ENCODE data around the gene TXNDC12. TPM values are rescaled to one million over a fixed set of nuclear protein-coding genes. Genes with fewer than 3 reads are reported as not detected.

TXNDC12 gene
- total and polyA plus RNA-seq, 12 donors = 15.6 to 34.9 (median 27.3) TPM

DNA sequence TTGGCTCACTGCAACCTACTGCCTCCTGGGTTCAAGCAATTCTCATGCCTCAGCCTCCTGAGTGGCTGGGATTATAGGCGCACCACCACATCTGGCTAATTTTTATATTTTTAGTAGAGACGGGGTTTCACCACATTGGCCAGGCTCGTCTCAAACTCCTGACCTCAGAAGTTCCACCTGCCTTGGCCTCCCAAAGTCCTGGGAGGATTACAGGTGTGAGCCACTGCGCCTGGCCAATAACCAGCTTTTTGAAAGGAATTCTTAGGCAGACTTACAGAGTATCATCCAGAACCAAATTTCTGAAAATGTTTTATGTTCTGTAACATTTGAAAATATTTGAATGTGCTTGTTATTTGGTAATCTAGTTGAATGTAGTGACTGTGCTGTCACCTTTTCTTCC, 15.7 kb upstream of the TXNDC12 start:
- Histone ChIP-seq H3K9me3 (no peaks in the 10 kb centered on the region), H3K27ac (no peak overlapping the region), H3K36me3 (peaks cover 0 to 80% (median 14%) of the 10 kb centered on the region in 9 donors), H3K27me3 (no peaks in the 10 kb centered on the region), H3K4me1 (peaks cover 0 to 8% (median 0%) of the 10 kb centered on the region in 9 donors), H3K4me3 (no peak overlapping the region)
- DNase-seq (no peak), ATAC-seq (no peak)
- WGBS, 2 donors = 97% methylated on average over 4 of the region's 4 CpGs
- intact Hi-C loops (cut with DNase I) = no loop called here
- TF ChIP-seq, protein P1, sequence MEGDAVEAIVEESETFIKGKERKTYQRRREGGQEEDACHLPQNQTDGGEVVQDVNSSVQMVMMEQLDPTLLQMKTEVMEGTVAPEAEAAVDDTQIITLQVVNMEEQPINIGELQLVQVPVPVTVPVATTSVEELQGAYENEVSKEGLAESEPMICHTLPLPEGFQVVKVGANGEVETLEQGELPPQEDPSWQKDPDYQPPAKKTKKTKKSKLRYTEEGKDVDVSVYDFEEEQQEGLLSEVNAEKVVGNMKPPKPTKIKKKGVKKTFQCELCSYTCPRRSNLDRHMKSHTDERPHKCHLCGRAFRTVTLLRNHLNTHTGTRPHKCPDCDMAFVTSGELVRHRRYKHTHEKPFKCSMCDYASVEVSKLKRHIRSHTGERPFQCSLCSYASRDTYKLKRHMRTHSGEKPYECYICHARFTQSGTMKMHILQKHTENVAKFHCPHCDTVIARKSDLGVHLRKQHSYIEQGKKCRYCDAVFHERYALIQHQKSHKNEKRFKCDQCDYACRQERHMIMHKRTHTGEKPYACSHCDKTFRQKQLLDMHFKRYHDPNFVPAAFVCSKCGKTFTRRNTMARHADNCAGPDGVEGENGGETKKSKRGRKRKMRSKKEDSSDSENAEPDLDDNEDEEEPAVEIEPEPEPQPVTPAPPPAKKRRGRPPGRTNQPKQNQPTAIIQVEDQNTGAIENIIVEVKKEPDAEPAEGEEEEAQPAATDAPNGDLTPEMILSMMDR (IDR thresholded peaks at IDR 0.05) = no peak

DNA sequence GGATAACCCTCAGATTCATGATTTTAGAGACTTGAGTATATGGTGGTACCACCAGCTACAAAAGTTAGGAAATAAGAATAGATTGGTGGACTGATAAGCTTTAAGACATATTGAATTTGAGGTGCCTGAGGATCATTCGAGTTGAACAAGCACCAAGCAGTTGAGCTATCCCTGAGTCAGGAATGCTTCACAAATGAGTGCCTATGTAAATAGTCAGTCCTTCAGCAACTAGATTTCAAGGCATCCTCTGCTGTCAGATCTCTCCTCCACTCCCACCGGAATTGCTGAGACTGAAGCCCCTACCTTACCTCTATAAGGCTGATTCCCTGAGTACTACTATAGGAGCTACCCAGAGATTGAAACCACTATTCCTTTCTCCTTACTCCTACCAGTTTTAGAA, 8.2 kb upstream of the TXNDC12 start:
- Histone ChIP-seq H3K9me3 (no peaks in the 10 kb centered on the region), H3K27me3 (no peaks in the 10 kb centered on the region), H3K4me3 (no peak overlapping the region), H3K27ac (no peak overlapping the region), H3K4me1 (peaks cover 0 to 18% (median 11%) of the 10 kb centered on the region in 9 donors), H3K36me3 (peaks cover 0 to 86% (median 46%) of the 10 kb centered on the region in 9 donors)
- TF ChIP-seq, protein P1 (IDR thresholded peaks at IDR 0.05) = no peak
- ATAC-seq (no peak), DNase-seq (no peak)
- 89 to 97% methylated on average over 2 of the region's 2 CpGs for WGBS, 2 donors
- intact Hi-C loops (cut with DNase I) = no loop called here

DNA sequence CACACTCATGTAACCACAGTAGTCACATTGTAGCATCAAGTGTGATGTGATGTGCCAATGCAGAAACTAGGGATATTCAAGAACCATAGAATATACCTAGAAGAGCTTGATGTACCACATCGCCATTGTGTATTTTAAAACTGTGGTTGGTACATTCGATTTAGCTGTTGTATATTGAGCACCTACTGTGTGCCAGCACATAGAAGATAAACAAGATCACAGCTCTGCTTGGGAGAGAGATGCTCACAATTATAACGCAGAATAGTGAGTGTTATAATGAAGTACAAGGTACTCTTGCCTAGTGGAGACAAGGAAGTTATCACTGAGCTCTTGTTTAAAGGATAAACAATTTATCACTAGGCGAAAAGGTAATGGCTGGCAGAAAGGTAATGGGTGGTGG, 5.8 kb upstream of the TXNDC12 start:
- Histone ChIP-seq H3K4me1 (peaks cover 0 to 35% (median 26%) of the 10 kb centered on the region in 9 donors), H3K36me3 (peaks cover 0 to 62% (median 35%) of the 10 kb centered on the region in 9 donors), H3K27me3 (no peaks in the 10 kb centered on the region), H3K4me3 (no peak overlapping the region), H3K27ac (no peak overlapping the region), H3K9me3 (no peaks in the 10 kb centered on the region)
- no peak for DNase-seq
- TF ChIP-seq, protein P1 (IDR thresholded peaks at IDR 0.05) = no peak
- intact Hi-C loops (cut with DNase I) = no loop called here
- ATAC-seq = no peak
- WGBS, 2 donors = 97% methylated on average over 4 of the region's 4 CpGs

DNA sequence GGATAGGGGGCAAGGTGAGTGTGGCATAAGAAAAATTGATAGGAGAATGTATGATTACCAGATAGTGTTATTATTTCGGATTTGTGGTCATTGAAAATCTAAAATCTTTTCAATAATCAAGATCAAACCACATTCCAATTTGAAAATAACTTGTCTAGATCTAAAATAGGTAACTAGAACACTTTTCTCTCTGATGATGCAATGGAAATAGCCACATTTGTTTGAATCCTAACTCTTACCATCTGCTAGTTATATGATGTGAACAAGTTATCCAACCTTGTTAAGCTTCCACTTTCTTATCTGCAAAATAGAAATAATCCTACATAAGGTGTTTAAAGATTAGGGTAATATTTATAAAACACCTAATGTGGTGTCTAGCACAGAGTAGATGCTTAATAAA, 4.9 kb upstream of the TXNDC12 start:
- no peaks in the 10 kb centered on the region for H3K27me3 ChIP-seq
- H3K9me3 ChIP-seq = no peaks in the 10 kb centered on the region
- H3K36me3 ChIP-seq = peaks cover 0 to 53% (median 26%) of the 10 kb centered on the region in 9 donors
- peaks cover 0 to 39% (median 26%) of the 10 kb centered on the region in 9 donors for H3K4me1 ChIP-seq
- TF ChIP-seq, protein P1 (IDR thresholded peaks at IDR 0.05) = no peak
- 92 to 95% methylated on average over 1 of the region's 1 CpG for WGBS, 2 donors
- no peak for DNase-seq
- intact Hi-C loops (cut with DNase I) = loop anchor here in 1 of 10 donors (5.0 kb wide), 1 partner anchor 183 kb away; the partner anchor contains the start of gene NRDC
- no peak for ATAC-seq
- H3K27ac ChIP-seq = no peak overlapping the region
- H3K4me3 ChIP-seq = no peak overlapping the region
